Measurements from ENCODE around the gene CADM2. TPM values are rescaled to one million over a fixed set of nuclear protein-coding genes. Genes with fewer than 3 reads are reported as not detected.

The CADM2 gene
- total RNA-seq, 1 experiment from 2014 or later, result not detected

DNA sequence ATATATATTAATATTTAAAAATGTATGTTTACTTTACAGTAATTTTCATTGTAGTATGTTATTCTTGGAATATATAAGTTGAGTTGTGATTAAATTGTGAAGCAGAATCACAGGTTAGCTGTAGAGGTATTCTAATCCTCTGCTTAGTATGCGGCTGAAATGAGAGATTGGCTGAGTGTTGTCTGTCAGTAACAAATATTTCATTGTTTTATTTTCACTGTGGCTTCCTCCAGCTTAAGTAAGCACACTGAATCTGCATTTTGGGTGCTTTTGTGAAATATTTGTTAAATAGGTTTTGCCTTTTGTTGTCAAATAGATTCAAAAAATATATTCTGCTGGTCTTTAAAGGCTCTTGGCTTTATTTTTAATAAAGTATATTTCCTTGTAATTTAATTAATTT is 357.5 kb downstream of the CADM2 start:
- intact Hi-C loops (cut with micrococcal nuclease), result no loop called here
- DNase-seq (ENCODE audit: low read depth, low spot score) (no peak), ATAC-seq (no peak)
- Histone ChIP-seq H3K4me2 (ENCODE audit: low read length) (no peak overlapping the region), H3K4me3 (replicated peaks in 1 of 2; ENCODE audit: low read depth in 1 of 2, low read length in 2 of 2) (no peak overlapping the region), H3K9me2 (ENCODE audit: insufficient read depth) (no peaks in the 10 kb centered on the region), H3K27me3 (ENCODE audit: insufficient read depth, low read length) (no peaks in the 10 kb centered on the region), H3K36me3 (ENCODE audit: control insufficient read depth in 1 of 2, insufficient read depth in 2 of 2, low read length in 2 of 2) (no peaks in the 10 kb centered on the region), H3K9ac (ENCODE audit: low read length) (no peak overlapping the region), H3K27ac (ENCODE audit: low read depth, low read length) (no peak overlapping the region), H4K20me1 (ENCODE audit: insufficient read depth) (no peaks in the 10 kb centered on the region), H3K79me2 (ENCODE audit: insufficient read depth, low read length) (no peaks in the 10 kb centered on the region), H2AFZ (ENCODE audit: low read depth, low read length, poor library complexity, severe bottlenecking) (no peak overlapping the region), H3K4me1 (ENCODE audit: control insufficient read depth in 1 of 2, insufficient read depth in 2 of 2, low read length in 2 of 2) (no peaks in the 10 kb centered on the region), H3K9me3 (ENCODE audit: control insufficient read depth in 1 of 2, insufficient read depth in 1 of 2, low read depth in 1 of 2, low read length in 2 of 2) (peaks cover 7 to 23% of the 10 kb centered on the region in 2 experiments; a peak in 3 of 4 replicates)
- ChIA-PET RAD21 (ENCODE audit: low non-redundant PET in 1 of 2, low total read pairs in 2 of 2, uncharacterized antibody in 2 of 2, unreplicated experiment in 2 of 2) (no interaction called here), POLR2A (no interaction called here), CTCF (no interaction called here)
- no TSS peak for BruUV-seq (replicated peaks)
- TF ChIP-seq ZNF274 (IDR thresholded peaks at IDR 0.05; ENCODE audit: low read depth, low read length) (no peak), RAD21 (IDR thresholded peaks at IDR 0.05; ENCODE audit: low read depth) (no peak), YY1 (IDR thresholded peaks at IDR 0.05; ENCODE audit: extremely low read depth, insufficient replicate concordance, low read depth, low read length) (no peak), ZBTB33 (IDR thresholded peaks at IDR 0.05; ENCODE audit: extremely low read depth, insufficient replicate concordance, low read length) (no peak), FOSL1 (IDR thresholded peaks at IDR 0.05; ENCODE audit: low read depth) (no peak), ELF1 (IDR thresholded peaks at IDR 0.05; ENCODE audit: borderline replicate concordance, low read depth) (no peak)

DNA sequence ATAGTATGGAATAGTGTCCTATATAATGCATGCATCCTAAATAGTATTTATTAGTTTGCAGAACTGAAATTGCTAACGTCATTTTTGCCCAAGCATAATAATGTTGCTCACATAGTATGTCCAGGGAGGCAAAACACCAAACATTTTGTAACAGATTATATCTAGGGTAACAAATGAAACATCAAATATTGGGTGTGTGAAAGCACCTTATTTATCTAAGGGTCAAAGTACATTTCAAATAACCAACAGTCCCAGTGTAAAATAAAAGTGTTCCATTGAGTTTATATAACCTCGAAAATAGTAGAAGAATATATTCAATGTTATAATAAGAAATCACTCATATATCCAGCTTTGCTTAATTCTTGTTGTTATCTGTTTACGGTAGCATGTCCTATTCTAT is 363.1 kb downstream of the CADM2 start:
- ATAC-seq (no peak), DNase-seq (ENCODE audit: low read depth, low spot score) (no peak)
- intact Hi-C loops (cut with micrococcal nuclease), result no loop called here
- H3K9me3 ChIP-seq (ENCODE audit: control insufficient read depth in 1 of 2, insufficient read depth in 1 of 2, low read depth in 1 of 2, low read length in 2 of 2), result peaks cover 13 to 17% of the 10 kb centered on the region in 2 experiments; a peak in 2 of 4 replicates
- no peak overlapping the region for H3K4me2 ChIP-seq (ENCODE audit: low read length)
- H3K79me2 ChIP-seq (ENCODE audit: insufficient read depth, low read length), result no peaks in the 10 kb centered on the region
- no peaks in the 10 kb centered on the region for H3K36me3 ChIP-seq (ENCODE audit: control insufficient read depth in 1 of 2, insufficient read depth in 2 of 2, low read length in 2 of 2)
- H3K9ac ChIP-seq (ENCODE audit: low read length), result no peak overlapping the region
- no peaks in the 10 kb centered on the region for H3K4me1 ChIP-seq (ENCODE audit: control insufficient read depth in 1 of 2, insufficient read depth in 2 of 2, low read length in 2 of 2)
- H3K27me3 ChIP-seq (ENCODE audit: insufficient read depth, low read length), result no peaks in the 10 kb centered on the region
- no peak overlapping the region for H2AFZ ChIP-seq (ENCODE audit: low read depth, low read length, poor library complexity, severe bottlenecking)
- ChIA-PET CTCF (no interaction called here), RAD21 (ENCODE audit: low non-redundant PET in 1 of 2, low total read pairs in 2 of 2, uncharacterized antibody in 2 of 2, unreplicated experiment in 2 of 2) (no interaction called here), POLR2A (no interaction called here)
- no peak overlapping the region for H3K4me3 ChIP-seq (replicated peaks in 1 of 2; ENCODE audit: low read depth in 1 of 2, low read length in 2 of 2)
- BruUV-seq (replicated peaks), result no TSS peak
- no peaks in the 10 kb centered on the region for H4K20me1 ChIP-seq (ENCODE audit: insufficient read depth)
- H3K9me2 ChIP-seq (ENCODE audit: insufficient read depth), result no peaks in the 10 kb centered on the region
- H3K27ac ChIP-seq (ENCODE audit: low read depth, low read length), result no peak overlapping the region
- no peak for TF ChIP-seq SIN3A (IDR thresholded peaks at IDR 0.05; ENCODE audit: low read depth)
- no peak for TF ChIP-seq ATF3 (IDR thresholded peaks at IDR 0.05)
- TF ChIP-seq ZBTB33 (IDR thresholded peaks at IDR 0.05; ENCODE audit: extremely low read depth, insufficient replicate concordance, low read length), result no peak
- TF ChIP-seq CEBPB (IDR thresholded peaks at IDR 0.05; ENCODE audit: low read depth), result no peak
- TF ChIP-seq ZNF274 (IDR thresholded peaks at IDR 0.05; ENCODE audit: low read depth, low read length), result no peak
- TF ChIP-seq, protein P1, sequence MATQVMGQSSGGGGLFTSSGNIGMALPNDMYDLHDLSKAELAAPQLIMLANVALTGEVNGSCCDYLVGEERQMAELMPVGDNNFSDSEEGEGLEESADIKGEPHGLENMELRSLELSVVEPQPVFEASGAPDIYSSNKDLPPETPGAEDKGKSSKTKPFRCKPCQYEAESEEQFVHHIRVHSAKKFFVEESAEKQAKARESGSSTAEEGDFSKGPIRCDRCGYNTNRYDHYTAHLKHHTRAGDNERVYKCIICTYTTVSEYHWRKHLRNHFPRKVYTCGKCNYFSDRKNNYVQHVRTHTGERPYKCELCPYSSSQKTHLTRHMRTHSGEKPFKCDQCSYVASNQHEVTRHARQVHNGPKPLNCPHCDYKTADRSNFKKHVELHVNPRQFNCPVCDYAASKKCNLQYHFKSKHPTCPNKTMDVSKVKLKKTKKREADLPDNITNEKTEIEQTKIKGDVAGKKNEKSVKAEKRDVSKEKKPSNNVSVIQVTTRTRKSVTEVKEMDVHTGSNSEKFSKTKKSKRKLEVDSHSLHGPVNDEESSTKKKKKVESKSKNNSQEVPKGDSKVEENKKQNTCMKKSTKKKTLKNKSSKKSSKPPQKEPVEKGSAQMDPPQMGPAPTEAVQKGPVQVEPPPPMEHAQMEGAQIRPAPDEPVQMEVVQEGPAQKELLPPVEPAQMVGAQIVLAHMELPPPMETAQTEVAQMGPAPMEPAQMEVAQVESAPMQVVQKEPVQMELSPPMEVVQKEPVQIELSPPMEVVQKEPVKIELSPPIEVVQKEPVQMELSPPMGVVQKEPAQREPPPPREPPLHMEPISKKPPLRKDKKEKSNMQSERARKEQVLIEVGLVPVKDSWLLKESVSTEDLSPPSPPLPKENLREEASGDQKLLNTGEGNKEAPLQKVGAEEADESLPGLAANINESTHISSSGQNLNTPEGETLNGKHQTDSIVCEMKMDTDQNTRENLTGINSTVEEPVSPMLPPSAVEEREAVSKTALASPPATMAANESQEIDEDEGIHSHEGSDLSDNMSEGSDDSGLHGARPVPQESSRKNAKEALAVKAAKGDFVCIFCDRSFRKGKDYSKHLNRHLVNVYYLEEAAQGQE (IDR thresholded peaks at IDR 0.05; ENCODE audit: low read depth), result no peak
- no peak for TF ChIP-seq EGR1 (IDR thresholded peaks at IDR 0.05; ENCODE audit: low read depth)
- no peak for TF ChIP-seq MAX (IDR thresholded peaks at IDR 0.05)
- TF ChIP-seq ZFX (IDR thresholded peaks at IDR 0.05), result no peak
